Fibroblast of the aortic adventitia (primary cell): ENCODE measurements around the gene CNOT11. TPM values are rescaled to one million over a fixed set of nuclear protein-coding genes. Genes with fewer than 3 reads are reported as not detected.
A peak's percentile ranks its signal among the peaks of the same experiment; 100 is the strongest.

Source experiments
- DNase-seq: peaks from one replicate; pipeline ENCODE4 v3.0.0-alpha.2; 2010; ENCODE audit warnings: low read depth
- H3K4me3 ChIP-seq: 2 replicates; pipeline ENCODE4 v1.5.1; 2011; ENCODE audit warnings: low read depth, mild to moderate bottlenecking, control low read depth, low read length, moderate library complexity
- total RNA-seq: library from RNA; depleted of rRNA; stranded (reverse); fragments of >200 nt; gene quantifications from 2 replicates; pipeline ENCODE4 v1.2.3, GENCODE V29; 2012; ENCODE audit warnings: low replicate concordance
- TF ChIP-seq, protein P1 (sequence below): IDR thresholded peaks from 2 replicates; pipeline ENCODE4 v1.5.1; 2011; ENCODE audit warnings: mild to moderate bottlenecking, low read length, control low read depth, inconsistent platforms; ENCODE audit not compliant: insufficient read depth

CNOT11 gene
- total RNA-seq, 1 donor = 48.4 TPM

DNA sequence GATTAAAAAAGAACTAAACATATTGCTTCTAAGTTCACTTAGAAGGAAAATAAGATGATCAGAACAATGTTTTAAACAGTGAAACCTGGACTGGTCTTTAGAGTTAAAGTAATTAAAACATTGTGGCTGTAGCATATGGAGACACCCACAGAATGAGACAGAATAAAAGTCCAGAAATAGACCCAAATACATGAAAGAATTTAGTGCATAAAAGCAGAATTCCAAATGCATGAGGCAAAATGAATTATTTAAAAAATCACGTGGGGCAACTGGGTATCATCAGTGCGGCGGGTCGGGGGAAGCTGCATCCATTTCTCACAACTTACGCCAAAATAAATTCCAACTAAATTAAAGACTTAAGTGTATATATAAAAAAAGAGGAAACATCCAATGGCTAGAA lies 43.7 kb downstream of the CNOT11 start:
- no peak overlapping the region for H3K4me3 ChIP-seq
- TF ChIP-seq, protein P1, sequence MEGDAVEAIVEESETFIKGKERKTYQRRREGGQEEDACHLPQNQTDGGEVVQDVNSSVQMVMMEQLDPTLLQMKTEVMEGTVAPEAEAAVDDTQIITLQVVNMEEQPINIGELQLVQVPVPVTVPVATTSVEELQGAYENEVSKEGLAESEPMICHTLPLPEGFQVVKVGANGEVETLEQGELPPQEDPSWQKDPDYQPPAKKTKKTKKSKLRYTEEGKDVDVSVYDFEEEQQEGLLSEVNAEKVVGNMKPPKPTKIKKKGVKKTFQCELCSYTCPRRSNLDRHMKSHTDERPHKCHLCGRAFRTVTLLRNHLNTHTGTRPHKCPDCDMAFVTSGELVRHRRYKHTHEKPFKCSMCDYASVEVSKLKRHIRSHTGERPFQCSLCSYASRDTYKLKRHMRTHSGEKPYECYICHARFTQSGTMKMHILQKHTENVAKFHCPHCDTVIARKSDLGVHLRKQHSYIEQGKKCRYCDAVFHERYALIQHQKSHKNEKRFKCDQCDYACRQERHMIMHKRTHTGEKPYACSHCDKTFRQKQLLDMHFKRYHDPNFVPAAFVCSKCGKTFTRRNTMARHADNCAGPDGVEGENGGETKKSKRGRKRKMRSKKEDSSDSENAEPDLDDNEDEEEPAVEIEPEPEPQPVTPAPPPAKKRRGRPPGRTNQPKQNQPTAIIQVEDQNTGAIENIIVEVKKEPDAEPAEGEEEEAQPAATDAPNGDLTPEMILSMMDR = no peak
- DNase-seq = peak; percentile 24

DNA sequence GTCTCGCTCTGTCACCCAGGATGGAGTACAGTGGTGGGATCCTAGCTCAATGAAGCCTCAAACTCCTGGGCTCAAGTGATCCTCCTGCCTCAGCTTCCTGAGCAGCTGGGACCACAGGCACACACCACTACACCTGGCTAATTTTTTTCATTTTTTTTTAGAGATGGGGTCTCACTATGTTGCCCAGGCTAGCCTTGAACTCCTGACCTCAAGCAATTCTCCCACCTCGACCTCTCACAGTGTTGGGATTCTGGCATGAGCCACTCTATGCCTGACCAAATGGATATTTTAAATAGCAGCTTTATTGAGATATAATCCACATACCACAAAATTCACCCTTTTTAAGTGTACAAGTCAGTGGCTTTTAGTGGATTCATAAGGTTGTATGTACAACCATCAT lies 44.7 kb downstream of the CNOT11 start:
- no peak for DNase-seq
- TF ChIP-seq, protein P1 = no peak
- H3K4me3 ChIP-seq = no peak overlapping the region

DNA sequence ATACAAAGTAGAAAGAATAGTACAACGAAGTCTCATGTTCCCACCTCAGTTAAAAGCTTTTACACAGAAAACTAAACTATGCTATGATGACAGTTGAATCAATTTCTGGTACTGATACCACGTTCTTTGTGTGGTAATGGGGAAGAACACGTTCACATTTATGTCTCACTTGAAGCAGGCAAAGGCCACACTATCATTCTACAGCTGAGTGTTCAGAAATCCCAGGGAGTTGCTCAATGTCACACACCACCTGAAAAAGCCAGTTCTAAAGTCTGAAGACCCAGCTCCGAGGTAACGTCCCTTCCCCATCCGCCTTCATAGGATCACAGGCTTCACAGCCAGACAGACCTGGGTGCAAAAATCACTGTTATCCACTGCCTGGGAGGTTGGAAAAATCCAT lies 46.9 kb downstream of the CNOT11 start:
- H3K4me3 ChIP-seq = no peak overlapping the region
- TF ChIP-seq, protein P1 = no peak
- DNase-seq = no peak

DNA sequence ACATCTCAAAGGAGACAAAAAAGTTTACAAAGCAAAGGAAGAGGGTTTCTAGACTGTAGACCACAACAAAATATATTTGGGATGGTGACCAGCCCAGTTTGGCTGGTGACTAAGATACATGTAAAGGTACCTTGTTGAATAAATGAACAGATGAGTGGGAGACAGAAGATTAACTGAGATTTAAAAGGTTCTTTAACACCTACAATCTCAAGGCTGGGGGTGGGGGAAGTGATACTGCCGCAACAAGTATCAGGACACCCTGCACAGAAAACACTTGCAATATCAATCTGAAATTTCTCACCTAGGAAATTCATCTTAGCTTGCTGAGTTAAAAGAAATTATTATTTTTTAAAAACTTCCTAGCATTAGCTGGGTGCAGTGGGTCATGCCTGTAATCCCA lies 47.5 kb downstream of the CNOT11 start:
- DNase-seq = no peak
- TF ChIP-seq, protein P1 = no peak
- no peak overlapping the region for H3K4me3 ChIP-seq

DNA sequence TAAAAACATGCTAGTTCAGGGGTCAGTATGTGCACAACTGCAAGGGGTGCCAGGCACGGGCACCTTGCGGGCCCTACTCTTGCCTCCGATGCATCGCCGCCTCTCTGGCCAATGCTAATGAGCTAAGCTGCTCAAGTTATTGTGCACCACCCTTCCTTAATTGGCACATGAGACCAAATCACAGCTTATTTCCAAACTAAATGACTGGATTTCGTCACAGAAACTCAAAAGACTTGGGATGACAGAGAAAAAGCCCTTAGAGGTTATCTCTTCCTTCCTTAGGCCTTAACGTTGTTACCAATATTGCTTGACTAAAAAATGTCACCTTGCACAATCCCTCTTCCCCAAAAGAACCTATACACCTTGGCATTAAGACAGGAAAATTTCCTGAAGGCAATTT lies 48.1 kb downstream of the CNOT11 start:
- TF ChIP-seq, protein P1 = no peak
- H3K4me3 ChIP-seq = no peak overlapping the region
- no peak for DNase-seq

DNA sequence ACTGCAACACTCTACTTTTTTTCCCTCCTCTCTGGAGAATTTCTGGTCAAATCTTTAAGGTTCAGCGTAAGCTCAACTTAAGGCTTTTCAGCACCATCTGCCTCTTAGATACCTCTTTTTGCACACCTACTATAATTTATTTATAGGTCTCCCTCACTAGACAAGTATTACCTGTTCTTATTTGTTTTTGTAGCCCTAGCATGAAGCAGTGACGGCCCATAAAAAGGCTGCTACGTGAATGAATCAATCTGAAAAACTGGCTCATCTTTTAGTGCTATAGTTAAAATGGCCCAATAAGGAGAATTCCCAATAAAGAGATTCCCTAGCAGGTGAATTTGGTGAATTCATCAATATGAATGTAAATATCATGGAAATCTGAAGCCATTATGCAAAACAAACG lies 49.3 kb downstream of the CNOT11 start:
- H3K4me3 ChIP-seq = no peak overlapping the region
- TF ChIP-seq, protein P1 = no peak
- no peak for DNase-seq

DNA sequence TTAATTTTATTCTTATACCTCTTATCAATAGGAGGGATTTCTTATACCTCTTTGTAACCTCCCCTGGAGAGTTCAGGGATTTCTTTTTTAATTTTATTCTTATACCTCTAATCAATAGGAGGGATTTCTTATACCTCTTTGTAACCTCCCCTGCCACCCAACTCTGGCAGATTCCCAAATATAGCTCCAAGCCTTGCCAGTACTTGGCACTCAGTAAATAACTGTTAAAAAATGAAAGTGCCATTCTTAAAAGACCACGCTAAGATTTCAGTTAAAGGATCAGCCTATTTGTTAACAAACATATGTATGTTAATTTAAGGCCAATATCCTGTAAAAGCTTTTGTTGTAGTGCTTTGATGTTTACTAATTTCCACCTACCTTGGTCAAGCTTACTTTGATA lies 51.0 kb downstream of the CNOT11 start:
- DNase-seq = no peak
- no peak overlapping the region for H3K4me3 ChIP-seq
- TF ChIP-seq, protein P1 = no peak
